ENCODE measurements around the gene MRPL2.
"Not testable (repeated sequence)": the region's sequence is repeated elsewhere in the genome, so short reads cannot be mapped to it uniquely, and the experiment has no call there.

The MRPL2 gene

DNA sequence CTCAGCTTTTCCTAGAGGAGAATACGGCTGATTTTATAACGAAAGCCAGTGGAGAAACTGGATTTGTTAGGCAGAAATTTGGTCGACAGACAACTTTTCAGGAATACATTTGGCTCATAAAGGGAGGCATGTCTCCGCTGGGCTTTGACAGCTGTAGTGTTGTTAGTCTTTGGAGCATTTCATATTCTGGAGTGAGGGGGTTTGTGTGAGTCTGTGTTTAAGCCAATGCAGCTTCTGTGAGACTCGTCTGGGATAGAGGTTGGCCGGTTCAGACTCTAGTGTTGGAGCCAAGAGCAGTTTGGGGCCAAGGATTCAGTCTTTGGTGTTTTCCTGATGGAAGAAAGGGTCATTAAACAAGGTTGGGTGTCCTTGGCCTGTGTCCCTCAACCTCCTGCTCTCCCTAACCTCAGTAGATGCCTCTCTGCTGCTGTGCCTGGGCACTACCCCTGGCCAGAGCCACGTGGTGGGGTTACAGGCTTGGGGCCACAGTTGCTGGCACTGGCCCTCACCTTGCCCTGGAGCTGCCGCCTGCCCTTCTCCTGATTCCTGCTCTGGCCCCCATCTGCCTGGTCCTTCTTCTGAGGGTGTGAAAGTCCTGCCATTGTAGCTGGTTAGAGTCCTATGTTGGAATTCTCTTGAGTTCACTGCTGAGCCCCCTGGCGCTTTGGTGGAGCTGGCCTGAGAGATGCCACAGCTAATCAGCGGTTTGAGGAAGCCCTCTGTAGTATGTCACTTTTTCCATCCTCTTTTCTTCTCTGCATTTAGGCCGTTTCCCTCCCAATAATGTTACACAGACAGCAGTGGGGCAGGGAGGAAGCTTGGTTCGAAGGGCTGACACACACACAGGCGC is 23.8 kb upstream of the MRPL2 start:
- in situ Hi-C loops (cut with HindIII; ENCODE audit: low sequenced_read_pairs) = no loop called here

DNA sequence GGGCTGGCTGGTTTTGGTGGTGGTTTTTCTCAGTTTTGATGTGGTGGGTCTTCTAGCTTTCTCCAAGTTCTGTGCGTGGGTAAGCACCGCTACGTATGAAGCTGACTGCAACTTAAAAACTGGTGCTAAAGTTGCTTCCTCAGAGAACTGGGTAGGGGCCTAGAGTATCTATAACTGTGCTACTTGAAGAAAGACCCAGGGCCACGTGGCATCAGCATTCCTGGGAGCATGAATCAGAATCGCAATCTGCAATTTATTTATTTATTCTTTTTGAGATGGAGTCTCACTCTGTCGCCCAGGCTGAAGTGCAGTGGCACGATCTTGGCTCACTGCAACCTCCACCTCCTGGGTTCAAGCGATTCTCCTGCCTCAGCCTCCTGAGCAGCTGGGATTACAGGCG is 22.7 kb upstream of the MRPL2 start:
- in situ Hi-C loops (cut with HindIII; ENCODE audit: low sequenced_read_pairs) = not testable (repeated sequence)

DNA sequence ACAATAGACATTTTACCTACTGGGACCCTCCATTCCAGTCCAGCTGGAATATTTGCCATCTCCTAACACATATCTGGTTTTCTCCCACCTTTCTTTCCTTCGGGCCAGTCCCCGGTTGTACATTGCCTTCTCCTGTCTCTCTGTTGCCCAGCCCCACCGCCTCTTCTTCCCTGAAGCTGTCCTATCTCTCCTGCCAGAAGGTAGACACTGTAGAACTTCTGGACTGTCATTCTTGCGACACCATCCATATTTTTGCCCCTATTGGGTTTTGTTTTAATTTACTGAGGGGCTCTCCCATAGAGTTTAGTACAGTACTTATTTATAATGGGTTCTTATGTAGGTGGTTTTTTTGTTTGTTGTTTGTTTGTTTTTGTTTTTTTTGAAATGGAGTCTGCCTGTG is 21.8 kb upstream of the MRPL2 start:
- in situ Hi-C loops (cut with HindIII; ENCODE audit: low sequenced_read_pairs) = no loop called here

DNA sequence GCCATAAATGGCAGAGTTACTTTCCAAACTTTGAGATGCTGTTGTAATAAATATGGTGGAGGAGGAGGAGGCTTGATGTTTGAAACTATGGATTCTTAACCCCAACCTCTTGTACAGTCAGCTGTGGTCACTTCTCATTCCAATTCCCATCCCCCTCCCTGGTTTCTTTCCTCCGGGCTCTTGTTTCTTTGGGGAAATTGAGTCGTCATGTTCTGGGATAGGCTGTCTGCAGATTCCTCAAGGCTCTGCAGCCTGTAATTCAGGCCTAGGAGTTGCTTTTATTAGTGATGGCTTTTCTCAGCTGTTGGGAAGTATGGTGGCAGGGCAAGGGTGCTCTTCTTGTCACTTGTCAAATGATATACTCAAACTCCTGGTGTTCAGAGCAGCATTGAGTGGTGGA is 19.5 kb upstream of the MRPL2 start:
- in situ Hi-C loops (cut with HindIII; ENCODE audit: low sequenced_read_pairs) = no loop called here

DNA sequence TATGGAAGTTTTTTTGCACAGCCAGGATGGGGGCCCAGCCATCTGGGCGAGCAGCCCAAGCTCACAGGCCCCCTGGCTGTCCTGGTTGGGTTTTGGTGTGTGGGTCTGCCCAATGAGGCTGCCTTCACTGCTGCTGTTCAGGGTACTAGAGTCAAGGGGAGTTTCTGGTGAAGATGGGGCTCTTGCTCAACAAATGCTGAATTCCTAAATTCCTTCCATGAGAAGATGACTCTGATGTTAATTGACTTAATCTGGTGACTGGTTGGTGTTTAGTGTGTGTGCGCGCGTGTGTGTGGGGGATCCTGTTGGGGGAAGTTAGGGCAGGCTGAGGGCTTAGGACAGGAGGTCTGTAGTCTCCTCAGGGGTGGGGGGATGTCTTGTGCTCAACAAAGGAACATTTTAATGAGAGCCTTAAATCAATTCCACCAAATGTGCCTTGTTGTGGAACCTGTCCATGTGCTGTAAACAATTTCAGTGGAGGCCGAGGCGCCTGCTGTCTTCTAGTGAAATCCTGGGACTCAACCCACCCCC is 18.8 kb upstream of the MRPL2 start:
- in situ Hi-C loops (cut with HindIII; ENCODE audit: low sequenced_read_pairs) = no loop called here

DNA sequence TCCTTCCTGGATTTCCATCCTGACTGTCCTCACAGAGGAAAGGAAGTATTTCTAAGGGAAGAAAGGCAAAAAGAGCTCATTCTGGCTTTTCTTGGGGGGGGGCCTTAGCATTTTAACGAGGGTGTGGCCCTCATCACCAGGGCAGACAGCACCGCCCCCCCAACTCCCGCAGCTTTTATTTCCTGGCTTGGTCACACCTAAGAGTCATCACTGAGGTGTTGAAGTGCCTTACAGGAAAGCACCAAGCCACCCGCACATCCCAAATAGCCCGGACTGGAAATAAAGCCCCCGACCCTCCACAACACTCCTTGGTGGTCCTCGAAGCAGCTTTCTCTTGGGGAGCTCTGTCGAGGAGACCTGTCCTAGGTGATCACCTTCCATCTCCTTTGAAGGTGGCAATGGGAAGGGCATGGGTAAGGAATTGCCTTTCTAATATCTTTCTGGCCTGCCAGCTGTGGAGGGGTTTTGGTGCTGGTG is 18.1 kb upstream of the MRPL2 start:
- in situ Hi-C loops (cut with HindIII; ENCODE audit: low sequenced_read_pairs) = no loop called here

DNA sequence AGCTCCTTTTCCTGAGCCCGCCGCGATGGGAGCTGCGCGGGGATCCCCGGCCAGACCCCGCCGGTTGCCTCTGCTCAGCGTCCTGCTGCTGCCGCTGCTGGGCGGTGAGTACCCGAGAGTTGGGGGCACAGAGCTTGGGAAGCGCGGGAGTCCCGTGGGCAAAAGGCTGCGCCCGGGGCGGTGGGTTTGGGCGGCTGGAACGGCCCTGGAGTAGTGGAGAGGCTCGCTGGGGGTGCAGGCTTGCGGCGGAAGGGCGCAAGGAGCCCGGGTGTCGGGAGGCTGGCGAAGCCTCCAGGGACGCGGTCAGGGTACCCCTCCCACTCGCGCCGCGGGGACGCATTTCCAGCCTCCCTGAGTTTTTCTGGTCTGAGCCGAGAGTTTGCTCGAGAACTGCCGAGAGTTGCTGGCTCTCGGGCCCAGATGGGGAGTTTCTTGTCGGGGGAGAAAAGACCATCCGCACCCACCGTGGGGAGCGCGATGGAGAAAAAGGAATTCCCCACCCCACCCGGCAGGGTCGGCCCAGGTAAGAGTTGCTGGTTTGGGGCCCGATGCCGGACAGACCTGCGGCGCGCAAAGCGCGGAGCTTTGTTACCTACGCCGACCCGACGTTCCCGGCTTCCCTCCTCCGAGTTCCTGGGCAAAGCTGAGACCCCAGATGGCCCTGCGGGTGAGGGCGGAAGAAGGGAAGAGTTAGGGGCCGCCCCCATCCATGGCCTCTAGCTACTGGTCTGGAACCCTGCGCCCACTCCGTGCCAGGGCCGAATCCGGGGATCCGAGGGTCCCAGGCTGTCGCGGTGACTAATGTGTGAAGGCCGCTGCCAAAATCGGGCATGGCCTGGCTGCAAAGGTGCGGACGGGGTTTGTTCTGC is 17.5 kb upstream of the MRPL2 start:
- in situ Hi-C loops (cut with HindIII; ENCODE audit: low sequenced_read_pairs) = no loop called here

DNA sequence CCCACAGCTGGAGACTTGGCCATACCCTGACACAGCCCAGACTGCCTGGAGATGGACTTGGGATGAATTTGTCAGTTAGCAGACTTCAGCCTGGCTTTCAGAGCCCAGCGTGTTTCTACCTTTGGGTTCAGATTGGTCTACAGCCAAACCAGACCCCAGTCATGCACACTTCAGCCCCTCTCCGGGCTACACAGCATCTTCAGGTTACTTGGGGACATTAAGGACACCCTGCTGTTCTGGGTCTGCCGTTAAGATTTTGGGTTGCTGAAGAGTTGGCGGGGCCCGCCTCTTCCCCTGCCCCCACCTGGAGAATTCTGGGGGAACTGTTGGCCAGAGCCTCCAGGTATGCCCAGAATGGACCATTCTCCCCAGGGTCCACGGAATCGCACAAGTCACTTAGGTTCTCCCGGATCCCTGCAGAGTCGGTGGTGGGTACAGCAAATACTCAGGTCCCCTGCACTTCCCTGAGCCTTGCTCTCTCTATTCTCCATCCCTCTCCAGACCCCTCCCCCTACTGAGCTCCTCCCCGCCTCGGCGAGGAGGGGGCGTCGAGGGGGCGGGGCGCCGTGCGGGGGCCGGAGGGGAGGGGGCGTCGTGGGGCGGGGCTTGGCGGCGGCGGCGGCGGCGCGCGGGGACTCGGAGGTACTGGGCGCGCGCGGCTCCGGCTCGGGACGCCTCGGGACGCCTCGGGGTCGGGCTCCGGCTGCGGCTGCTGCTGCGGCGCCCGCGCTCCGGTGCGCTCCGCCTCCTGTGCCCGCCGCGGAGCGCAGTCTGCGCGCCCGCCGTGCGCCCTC is 16.6 kb upstream of the MRPL2 start, which contains the start of gene PTK7:
TSS of gene PTK7 (plus strand) at position 645 of the 794 bp plus-strand sequence. CDS start 175 bp downstream, outside the sequence.
- in situ Hi-C loops (cut with HindIII; ENCODE audit: low sequenced_read_pairs) = no loop called here

DNA sequence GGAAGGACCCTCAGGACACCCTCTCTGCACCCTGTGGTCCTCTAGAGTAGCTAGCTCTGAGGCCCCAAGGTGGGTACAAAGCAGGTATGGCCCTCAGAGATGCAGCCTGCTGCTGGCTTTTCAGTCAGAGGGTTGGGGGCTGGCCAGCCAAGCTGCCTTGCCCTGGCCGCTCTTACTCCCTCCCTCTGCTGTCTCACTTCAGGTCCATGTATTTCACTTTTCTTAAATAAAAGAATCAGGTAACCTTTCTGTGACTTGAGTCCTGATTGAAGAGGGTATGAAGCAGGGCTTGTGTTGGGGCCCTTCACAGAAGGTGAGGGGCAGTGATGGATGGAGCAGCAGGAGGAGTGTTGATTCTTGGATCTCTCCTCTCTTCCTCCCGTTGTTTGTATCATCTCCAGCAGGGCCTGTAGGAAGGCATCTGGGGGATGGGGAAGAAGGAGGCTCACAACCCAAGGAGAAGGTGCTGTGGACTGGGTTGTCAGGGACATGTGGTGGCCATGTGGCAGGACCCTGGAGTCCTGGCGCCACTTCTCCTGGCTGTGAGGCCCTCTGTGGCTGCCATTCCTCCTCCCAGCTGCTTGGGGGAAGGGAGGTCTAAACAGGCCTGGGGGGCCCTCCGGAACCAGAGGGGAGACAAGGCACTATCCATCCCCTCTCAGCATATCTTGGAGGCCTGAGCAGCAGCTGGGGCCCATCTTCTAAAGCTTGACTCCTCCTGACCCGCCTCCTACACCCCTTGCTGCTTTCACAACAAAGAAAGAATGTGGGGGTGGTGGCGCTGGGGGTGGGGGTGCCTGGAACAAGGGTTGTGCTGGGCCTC is 15.8 kb upstream of the MRPL2 start:
- in situ Hi-C loops (cut with HindIII; ENCODE audit: low sequenced_read_pairs) = no loop called here

DNA sequence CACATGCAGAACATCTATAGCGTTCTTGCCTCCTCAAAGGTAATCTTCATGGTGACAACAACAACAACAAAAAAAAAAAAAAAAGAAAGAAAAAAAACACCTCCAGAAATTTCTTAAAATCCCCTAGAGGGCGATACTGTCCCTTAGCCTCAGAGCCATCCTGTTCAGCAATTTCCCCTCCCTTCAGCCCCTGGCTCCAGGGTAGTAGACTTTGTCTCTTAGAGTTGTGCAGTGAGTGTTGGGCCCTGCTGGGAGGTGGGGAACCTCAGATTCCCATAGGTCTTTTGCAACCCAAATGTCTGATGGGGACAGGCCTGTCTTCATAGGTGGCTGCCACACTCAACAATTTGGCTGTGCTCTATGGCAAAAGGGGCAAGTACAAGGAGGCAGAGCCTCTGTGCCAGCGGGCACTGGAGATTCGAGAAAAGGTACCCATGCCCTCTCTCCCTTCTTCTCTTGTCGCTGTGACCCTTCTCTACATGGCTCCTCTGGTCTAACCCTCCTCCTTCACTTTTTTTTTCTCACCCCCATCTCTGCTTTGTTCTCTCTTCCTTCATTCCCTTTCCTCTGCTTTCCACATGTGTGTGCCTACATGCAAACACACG is 10.9 kb upstream of the MRPL2 start:
- in situ Hi-C loops (cut with HindIII; ENCODE audit: low sequenced_read_pairs) = no loop called here

DNA sequence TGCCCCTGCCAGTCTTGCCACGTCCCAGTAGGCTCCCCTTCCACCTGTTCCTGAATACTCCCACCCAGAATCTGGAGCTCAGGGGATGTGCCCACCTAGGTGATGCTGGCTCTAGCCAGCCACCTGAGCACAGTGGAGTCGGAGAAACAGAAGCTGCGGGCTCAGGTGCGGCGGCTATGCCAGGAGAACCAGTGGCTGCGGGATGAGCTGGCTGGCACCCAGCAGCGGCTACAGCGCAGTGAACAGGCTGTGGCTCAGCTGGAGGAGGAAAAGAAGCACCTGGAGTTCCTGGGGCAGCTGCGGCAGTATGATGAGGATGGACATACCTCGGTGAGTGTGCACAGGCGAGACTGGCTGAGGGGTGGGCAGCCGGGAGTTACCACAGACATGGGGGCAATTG is 3.6 kb upstream of the MRPL2 start:
- in situ Hi-C loops (cut with HindIII; ENCODE audit: low sequenced_read_pairs) = no loop called here

DNA sequence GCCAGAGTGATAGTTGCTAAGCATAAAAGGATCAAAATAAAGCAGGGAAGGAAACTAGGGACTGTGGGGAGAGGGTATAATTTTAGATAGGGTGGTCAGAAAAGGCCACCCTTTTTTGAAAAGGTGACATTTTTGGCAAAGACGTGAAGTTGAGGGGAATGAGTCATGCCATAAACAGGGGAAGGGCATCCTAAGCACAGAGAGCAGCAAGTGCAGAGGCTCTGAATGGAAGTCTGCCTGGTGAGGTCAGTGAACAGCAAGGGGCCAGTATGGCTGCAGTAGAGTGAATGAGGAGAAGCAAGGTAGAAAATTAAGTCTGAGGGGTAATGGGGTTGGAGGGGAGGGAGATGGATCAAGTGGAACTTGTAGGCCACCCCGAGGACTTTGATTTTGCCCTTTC is 2.6 kb upstream of the MRPL2 start:
- in situ Hi-C loops (cut with HindIII; ENCODE audit: low sequenced_read_pairs) = no loop called here

DNA sequence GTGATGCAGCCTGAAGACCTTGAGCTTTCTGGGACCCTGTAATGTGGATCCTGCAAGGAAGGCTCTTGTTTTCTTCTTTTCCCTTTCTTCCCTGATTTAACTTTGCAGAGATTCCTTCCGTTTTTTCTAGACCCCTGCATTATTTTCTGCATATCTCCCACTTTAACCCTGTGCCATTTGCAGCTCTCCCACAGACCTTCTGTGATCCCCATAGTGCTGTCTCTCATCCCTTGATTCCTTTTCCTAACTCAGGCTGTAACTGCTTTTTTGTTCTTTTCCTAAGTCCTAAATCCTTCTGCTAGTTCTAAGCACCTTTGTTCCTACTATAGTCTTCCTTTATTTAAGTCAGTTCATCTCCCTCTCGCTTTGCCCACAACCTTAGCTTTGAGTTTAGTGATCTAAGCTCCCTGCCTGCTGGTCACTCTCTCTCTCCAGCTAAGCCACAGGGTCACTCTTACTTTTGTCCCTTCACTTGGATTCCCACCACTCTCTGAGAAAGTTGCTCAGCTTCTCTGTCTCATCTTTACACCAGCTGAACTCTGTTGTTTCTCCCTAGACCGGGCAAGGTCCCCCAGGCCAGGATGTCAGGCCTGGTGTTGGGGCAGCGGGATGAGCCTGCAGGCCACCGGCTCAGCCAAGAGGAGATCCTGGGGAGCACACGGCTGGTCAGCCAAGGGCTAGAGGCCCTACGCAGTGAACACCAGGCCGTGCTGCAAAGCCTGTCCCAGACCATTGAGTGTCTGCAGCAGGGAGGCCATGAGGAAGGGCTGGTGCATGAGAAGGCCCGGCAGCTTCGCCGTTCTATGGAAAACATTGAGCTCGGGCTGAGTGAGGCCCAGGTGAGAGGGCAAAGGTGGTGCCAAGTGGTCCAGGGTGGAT is 1.8 kb upstream of the MRPL2 start:
- in situ Hi-C loops (cut with HindIII; ENCODE audit: low sequenced_read_pairs) = no loop called here

DNA sequence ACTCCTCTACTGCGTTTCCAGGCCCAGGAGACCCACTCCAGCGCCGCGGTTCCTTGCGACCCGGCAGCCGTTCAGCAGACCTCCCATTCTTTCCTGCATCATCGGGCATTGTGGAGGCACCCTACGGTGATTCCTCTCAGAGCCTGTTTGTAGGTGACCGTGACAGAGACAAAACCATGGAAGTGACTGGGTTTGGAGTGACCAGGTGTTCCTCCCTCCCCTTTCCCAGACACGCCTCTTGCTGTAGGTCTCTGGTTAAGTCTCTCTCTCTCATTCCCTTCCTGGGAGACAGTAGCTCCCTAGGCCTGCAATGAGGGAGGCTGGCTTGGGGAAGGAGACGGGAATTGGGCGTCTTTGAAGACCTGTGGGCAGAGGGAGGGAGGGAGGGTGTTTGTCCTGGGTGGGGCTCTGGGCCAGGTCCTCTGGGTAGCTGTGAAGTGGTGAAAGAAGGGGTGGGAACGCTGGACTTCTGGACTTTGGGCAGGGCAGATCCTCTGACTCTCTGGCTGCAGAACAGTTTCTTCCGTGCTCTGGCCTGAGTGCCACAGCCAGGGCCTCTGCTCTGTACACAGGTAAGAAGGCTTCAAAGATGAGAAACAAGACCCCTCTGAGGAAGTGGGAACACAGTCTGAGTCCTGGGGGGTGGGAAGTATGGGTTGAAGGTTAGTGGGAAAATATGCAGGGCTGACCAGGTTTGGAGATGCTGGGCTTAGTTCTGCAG is 960 bp upstream of the MRPL2 start:
- in situ Hi-C loops (cut with HindIII; ENCODE audit: low sequenced_read_pairs) = no loop called here

DNA sequence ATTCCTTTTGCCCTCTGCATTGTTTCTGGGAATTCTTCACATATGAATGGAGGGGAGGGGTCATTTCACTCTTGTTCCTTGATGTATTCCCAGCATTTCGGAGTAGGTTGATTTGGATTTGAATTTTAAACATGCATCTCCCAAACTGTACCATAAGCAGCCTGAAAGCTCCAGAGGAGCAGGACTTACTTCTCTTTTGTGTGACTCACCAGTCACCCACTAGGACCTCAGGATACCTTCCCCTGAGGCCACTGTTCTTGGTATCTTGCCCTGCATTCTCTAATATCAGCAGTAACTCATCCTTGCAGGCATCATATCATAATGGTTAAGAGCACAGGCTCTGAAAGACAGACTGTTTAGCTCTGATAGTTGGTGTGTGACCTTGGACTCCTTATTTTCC is 703 bp downstream of the MRPL2 start:
- in situ Hi-C loops (cut with HindIII; ENCODE audit: low sequenced_read_pairs) = no loop called here

DNA sequence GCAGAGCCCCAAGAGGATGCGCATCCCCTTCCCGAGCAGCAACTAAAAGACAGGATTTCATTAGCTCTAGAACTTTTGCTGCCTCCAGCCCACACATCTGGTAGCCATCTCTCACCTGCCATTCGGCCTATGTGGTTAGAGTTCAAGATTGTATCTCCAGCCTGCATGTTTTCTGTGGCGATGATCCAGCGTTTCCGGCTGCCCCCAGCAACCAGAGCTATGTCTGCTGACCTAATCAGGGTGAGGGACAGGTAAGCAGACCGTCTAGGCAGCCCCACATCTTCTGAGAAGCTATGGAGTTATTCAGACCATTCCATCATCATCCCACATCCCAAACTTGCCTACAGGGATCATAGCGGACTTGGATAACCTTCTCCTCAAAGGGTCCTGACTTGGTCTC is 3.3 kb downstream of the MRPL2 start:
- in situ Hi-C loops (cut with HindIII; ENCODE audit: low sequenced_read_pairs) = no loop called here

DNA sequence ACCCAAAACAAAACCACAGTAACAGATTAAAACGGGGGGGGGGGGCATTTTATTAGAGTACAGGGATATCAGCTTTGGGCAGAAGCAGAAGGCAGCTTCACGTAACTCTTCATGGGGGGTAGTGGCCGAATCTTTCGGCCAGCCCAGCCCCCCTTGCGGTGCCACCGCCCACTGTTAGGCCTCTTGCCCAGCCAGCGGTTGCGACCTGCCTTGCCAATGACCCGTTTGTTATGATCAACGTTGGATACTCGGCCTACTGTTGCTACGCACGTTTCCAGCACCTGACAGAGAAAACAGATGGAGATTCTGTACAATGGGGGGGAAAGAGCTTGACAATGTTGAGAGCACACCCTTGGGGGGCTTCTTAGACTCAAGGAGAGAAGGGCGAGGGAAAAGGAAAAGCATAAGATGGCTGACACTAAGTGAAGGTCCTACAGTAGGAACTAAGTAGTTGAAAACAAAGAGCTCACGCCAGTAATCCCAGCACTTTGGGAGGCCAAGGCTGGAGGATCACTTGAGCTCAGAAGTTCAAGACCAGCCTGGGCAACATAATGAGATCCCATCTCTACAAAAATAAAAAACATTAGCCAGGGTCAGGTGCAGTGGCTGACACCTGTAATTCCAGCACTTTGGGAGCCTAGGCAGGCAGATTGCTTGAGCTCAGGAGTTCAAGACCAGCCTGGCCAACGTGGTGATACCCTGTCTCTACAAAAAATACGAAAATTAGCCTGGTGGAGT is 4.9 kb downstream of the MRPL2 start:
- in situ Hi-C loops (cut with HindIII; ENCODE audit: low sequenced_read_pairs) = no loop called here
